Lower leg skin (tissue), 3 donors: ENCODE measurements around the gene PRPF18.

Experiments used
- POLR2A ChIP-seq, 2 donors: fragments of 450-650 bp; IDR thresholded peaks; one replicate each; pipeline ENCODE4 v1.6.1; 2016 to 2017; ENCODE audit warnings: antibody characterized with exemption in 2 of 2, mild to moderate bottlenecking in 1 of 2, moderate library complexity in 1 of 2
- TF ChIP-seq, protein P1 (sequence below), 3 donors: fragments of 450-650 bp; IDR thresholded peaks; one replicate each; pipeline ENCODE4 v1.5.1; 2016; ENCODE audit warnings: antibody characterized with exemption in 3 of 3, mild to moderate bottlenecking in 3 of 3, moderate library complexity in 2 of 3

DNA sequence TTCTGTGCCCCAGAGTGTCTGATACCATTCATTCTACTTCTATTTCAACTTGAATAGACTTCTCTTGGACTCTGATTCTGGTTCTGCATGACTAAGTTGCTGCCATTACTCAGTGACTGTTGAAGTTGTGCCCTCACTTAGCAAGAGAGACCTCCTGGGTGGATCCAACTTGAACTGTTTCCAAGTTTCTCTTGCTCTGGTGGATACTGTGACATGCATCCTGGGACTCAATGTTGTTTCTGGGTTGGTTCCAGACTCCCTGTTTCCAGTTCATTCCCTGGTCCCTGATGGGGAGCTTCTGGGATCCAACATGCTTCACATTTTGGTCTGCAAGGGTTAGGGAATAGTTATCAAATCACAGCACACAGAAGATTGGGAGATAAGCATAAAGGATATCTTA lies 26.2 kb upstream of the PRPF18 start:
- TF ChIP-seq, protein P1, sequence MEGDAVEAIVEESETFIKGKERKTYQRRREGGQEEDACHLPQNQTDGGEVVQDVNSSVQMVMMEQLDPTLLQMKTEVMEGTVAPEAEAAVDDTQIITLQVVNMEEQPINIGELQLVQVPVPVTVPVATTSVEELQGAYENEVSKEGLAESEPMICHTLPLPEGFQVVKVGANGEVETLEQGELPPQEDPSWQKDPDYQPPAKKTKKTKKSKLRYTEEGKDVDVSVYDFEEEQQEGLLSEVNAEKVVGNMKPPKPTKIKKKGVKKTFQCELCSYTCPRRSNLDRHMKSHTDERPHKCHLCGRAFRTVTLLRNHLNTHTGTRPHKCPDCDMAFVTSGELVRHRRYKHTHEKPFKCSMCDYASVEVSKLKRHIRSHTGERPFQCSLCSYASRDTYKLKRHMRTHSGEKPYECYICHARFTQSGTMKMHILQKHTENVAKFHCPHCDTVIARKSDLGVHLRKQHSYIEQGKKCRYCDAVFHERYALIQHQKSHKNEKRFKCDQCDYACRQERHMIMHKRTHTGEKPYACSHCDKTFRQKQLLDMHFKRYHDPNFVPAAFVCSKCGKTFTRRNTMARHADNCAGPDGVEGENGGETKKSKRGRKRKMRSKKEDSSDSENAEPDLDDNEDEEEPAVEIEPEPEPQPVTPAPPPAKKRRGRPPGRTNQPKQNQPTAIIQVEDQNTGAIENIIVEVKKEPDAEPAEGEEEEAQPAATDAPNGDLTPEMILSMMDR (IDR thresholded peaks at IDR 0.05) = no peak
- TF ChIP-seq POLR2A (IDR thresholded peaks at IDR 0.05) = no peak
